H54 (cell line): ENCODE data around the gene TINAG.

Experiments used
- DNase-seq: peaks from one replicate; pipeline ENCODE4 v3.0.0; 2011; ENCODE audit warnings: low spot score, mixed read lengths; ENCODE audit not compliant: insufficient read length
- FAIRE-seq: peaks from 3 replicates; lab custom pipeline; 2011; peaks lifted over from hg19 to GRCh38; lab: Jason Lieb, UNC
- POLR2A ChIP-seq: IDR thresholded peaks from 2 replicates; pipeline ENCODE4 v1.6.1; 2011; ENCODE audit warnings: low read depth, mild to moderate bottlenecking, low read length

Gene TINAG

GRCh38 chr6:54419885-54420284, 111.6 kb downstream of the TINAG start:
- DNase-seq: peak; percentile 9
- no peak for TF ChIP-seq POLR2A
- peak; percentile 97 for FAIRE-seq

GRCh38 chr6:54426995-54427394, 118.8 kb downstream of the TINAG start:
- DNase-seq: no peak
- no peak for TF ChIP-seq POLR2A
- no peak for FAIRE-seq

GRCh38 chr6:54427396-54427937, 119.2 kb downstream of the TINAG start:
- TF ChIP-seq POLR2A: no peak
- DNase-seq: no peak
- FAIRE-seq: peak; percentile 72

GRCh38 chr6:54428431-54428830, 120.2 kb downstream of the TINAG start:
- peak; percentile 30 for FAIRE-seq
- TF ChIP-seq POLR2A: no peak
- DNase-seq: no peak

- no peak for TF ChIP-seq POLR2A
- FAIRE-seq (peak; percentile 69), DNase-seq (no peak)
Observed at GRCh38 chr6:54431466-54431865, 123.2 kb downstream of the TINAG start.
